ENCODE results near the gene PPFIA3.
A peak's percentile ranks its signal among the peaks of the same experiment; 100 is the strongest.
"Not testable (repeated sequence)": the region's sequence is repeated elsewhere in the genome, so short reads cannot be mapped to it uniquely, and the experiment has no call there.

Gene PPFIA3

GRCh38 chr19:49126575-49126974, 7.2 kb downstream of the PPFIA3 start:
- TF ChIP-seq CTCF (IDR thresholded peaks at IDR 0.05; ENCODE audit: extremely low read depth, insufficient read depth, missing control alignments): no peak
- in situ Hi-C loops (cut with MboI; ENCODE audit: low pct_unique_long_range_greater_than_20kb, low sequenced_read_pairs, unreplicated experiment): no loop called here
- DNase-seq (ENCODE audit: low spot score): no peak

- DNase-seq (ENCODE audit: low spot score); in situ Hi-C loops (cut with MboI; ENCODE audit: low pct_unique_long_range_greater_than_20kb, low sequenced_read_pairs, unreplicated experiment): not testable (repeated sequence)
These were observed 7.9 kb downstream of the PPFIA3 start for GRCh38 chr19:49127225-49127624.

- TF ChIP-seq CTCF (IDR thresholded peaks at IDR 0.05; ENCODE audit: extremely low read depth, insufficient read depth, missing control alignments): peak; percentile 10
- peak; percentile 100 for DNase-seq (ENCODE audit: low spot score)
- in situ Hi-C loops (cut with MboI; ENCODE audit: low pct_unique_long_range_greater_than_20kb, low sequenced_read_pairs, unreplicated experiment): no loop called here
These were observed 8.6 kb downstream of the PPFIA3 start for GRCh38 chr19:49127674-49128544.

GRCh38 chr19:49128545-49129237, 9.3 kb downstream of the PPFIA3 start:
- DNase-seq (ENCODE audit: low spot score): no peak
- in situ Hi-C loops (cut with MboI; ENCODE audit: low pct_unique_long_range_greater_than_20kb, low sequenced_read_pairs, unreplicated experiment): no loop called here
- TF ChIP-seq CTCF (IDR thresholded peaks at IDR 0.05; ENCODE audit: extremely low read depth, insufficient read depth, missing control alignments): no peak

GRCh38 chr19:49129238-49129583, 9.9 kb downstream of the PPFIA3 start:
- TF ChIP-seq CTCF (IDR thresholded peaks at IDR 0.05; ENCODE audit: extremely low read depth, insufficient read depth, missing control alignments): no peak
- DNase-seq (ENCODE audit: low spot score): no peak
- in situ Hi-C loops (cut with MboI; ENCODE audit: low pct_unique_long_range_greater_than_20kb, low sequenced_read_pairs, unreplicated experiment): no loop called here

GRCh38 chr19:49130325-49130724, 11.0 kb downstream of the PPFIA3 start:
- in situ Hi-C loops (cut with MboI; ENCODE audit: low pct_unique_long_range_greater_than_20kb, low sequenced_read_pairs, unreplicated experiment): no loop called here

More at GRCh38 chr19:49130325-49130724, 11.0 kb downstream of the PPFIA3 start:
- DNase-seq (ENCODE audit: low spot score): no peak
- no peak for TF ChIP-seq CTCF (IDR thresholded peaks at IDR 0.05; ENCODE audit: extremely low read depth, insufficient read depth, missing control alignments)

All from GM13977 (cell line).